IPS DF 6.9 (cell line): ENCODE measurements around the gene SIRT2.
A peak's percentile ranks its signal among the peaks of the same experiment; 100 is the strongest.
"Not testable (repeated sequence)": the region's sequence is repeated elsewhere in the genome, so short reads cannot be mapped to it uniquely, and the experiment has no call there.

Source experiments
- DNase-seq: peaks from one replicate; pipeline ENCODE4 v3.0.0-alpha.2; 2013; ENCODE audit warnings: low read depth, low spot score
- H3K27ac ChIP-seq: one replicate; pipeline ENCODE4 v1.5.1; 2013; ENCODE audit warnings: low read length, control low read depth
- H3K27me3 ChIP-seq: 2 replicates; pipeline ENCODE4 v1.6.1; 2013; ENCODE audit warnings: mild to moderate bottlenecking, low read length; ENCODE audit not compliant: control insufficient read depth, insufficient read depth
- H3K36me3 ChIP-seq: 2 replicates; pipeline ENCODE4 v1.6.1; 2013; ENCODE audit warnings: low read length; ENCODE audit not compliant: control insufficient read depth, insufficient read depth
- H3K4me1 ChIP-seq: 2 replicates; pipeline ENCODE4 v1.6.1; 2013; ENCODE audit warnings: low read length; ENCODE audit not compliant: control insufficient read depth, insufficient read depth
- H3K4me3 ChIP-seq: 2 replicates; pipeline ENCODE4 v1.5.1; 2013; ENCODE audit warnings: mild to moderate bottlenecking, low read length
- H3K9me3 ChIP-seq: 2 replicates; pipeline ENCODE4 v1.6.1; 2013; ENCODE audit warnings: low read length, inconsistent platforms; ENCODE audit not compliant: control insufficient read depth, insufficient read depth
- WGBS: extraction: QIAGEN DNeasy Blood & Tissue Kit; methylation state at CpG from one replicate; pipeline ENCODE4 v1.1.7; 2013; ENCODE audit warnings: mixed read lengths, missing lambda C conversion rate; ENCODE audit not compliant: insufficient read length, insufficient coverage; 5-methylcytosine and 5-hydroxymethylcytosine counted together

The SIRT2 gene

DNA sequence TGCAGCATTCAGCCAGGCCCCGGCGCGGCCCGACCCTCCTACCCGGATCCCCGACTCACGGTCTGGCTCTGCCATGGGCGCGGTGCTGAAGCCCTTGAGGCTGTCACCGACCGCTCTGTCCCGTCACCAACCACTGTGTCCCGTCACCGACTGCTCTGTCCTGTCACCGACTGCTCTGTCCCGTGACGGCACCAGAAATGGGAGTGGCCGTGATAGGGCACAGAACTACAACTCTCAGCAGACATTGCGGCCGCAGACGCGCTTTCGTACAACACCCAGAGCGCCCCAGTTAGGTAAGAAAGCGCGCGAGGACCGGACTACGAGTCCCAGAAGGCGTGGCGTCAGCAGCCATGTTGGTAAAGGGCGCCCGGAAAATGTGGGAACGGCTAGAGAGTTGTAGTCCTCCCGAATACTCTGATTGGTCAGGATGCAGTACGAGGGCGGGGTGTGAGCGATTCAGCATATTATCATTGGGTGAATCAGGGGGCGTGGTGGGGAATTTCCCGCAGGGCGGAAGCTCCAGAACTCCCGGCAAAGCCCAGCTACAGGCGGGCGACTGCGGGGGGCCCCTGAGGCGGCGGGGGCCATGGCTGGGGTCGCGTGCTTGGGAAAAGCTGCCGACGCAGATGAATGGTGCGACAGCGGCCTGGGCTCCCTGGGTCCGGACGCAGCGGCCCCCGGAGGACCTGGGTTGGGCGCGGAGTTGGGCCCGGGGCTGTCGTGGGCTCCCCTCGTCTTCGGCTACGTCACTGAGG lies at the start of gene SIRT2, which contains the start of gene NFKBIB:
SIRT2 (minus strand) TSS at position 172 of the 755 bp plus-strand sequence; CDS start at position 75, 97 bp downstream.
NFKBIB (plus strand) TSS at position 523 of the 755 bp plus-strand sequence; CDS start at position 587, 64 bp downstream.
- DNase-seq: peak; percentile 99
- no CpG with 5 or more reads among the region's 64 CpGs for WGBS
- no peaks in the 10 kb centered on the region for H3K27me3 ChIP-seq
- no peaks in the 10 kb centered on the region for H3K9me3 ChIP-seq
- H3K4me3 ChIP-seq: peak within 1 kb of the TSS; percentile 82; the same call in 1 of the 2 replicates
- no peaks in the 10 kb centered on the region; the same call in 1 of the 2 replicates for H3K36me3 ChIP-seq
- H3K4me1 ChIP-seq: no peaks in the 10 kb centered on the region
- no peak within 1 kb of the TSS for H3K27ac ChIP-seq

DNA sequence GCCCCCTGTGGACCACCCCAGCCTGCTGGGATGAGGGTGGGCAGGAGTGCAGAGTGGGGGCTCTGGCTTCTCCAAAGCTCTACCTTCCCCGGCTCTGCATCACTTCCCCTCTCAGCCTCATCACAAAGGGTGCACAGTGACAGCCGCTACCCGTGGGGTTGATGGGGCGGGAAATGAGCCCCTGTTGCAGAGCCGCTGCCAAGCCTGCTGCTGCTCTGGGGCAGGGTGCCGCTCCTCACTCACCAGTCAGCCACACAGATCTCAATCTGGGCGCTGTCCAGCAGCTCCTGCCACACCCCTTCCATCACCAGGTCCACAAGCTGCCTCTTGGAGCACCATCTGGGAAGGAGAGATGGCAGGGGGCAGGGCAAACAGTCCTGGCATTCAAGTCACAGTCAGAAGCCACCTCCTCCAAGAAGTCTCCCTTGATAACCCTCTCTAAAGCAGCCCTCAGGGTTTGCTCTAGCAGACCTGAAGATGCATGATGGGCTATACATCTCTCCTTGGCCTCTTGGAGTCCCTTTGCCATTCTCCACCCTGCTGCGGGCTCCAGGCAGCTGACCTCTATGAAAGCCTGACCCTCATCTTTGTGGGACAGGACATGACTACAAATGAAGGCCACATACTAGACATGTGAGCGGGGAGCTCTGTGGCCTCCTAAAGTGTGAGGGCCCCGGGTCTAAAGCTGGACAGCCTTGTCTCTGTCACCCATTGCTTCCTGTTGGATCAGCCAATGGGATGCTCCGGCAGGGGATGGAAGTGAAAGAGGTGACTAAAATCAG lies 47.0 kb upstream of the SIRT2 start:
- no peaks in the 10 kb centered on the region for H3K27me3 ChIP-seq
- no peak overlapping the region for H3K4me3 ChIP-seq
- no peak for DNase-seq
- H3K9me3 ChIP-seq: no peaks in the 10 kb centered on the region
- H3K36me3 ChIP-seq: peaks cover 3% of the 10 kb centered on the region
- H3K4me1 ChIP-seq: peaks cover 8% of the 10 kb centered on the region
- WGBS: no CpG with 5 or more reads among the region's 11 CpGs
- no peak overlapping the region for H3K27ac ChIP-seq

DNA sequence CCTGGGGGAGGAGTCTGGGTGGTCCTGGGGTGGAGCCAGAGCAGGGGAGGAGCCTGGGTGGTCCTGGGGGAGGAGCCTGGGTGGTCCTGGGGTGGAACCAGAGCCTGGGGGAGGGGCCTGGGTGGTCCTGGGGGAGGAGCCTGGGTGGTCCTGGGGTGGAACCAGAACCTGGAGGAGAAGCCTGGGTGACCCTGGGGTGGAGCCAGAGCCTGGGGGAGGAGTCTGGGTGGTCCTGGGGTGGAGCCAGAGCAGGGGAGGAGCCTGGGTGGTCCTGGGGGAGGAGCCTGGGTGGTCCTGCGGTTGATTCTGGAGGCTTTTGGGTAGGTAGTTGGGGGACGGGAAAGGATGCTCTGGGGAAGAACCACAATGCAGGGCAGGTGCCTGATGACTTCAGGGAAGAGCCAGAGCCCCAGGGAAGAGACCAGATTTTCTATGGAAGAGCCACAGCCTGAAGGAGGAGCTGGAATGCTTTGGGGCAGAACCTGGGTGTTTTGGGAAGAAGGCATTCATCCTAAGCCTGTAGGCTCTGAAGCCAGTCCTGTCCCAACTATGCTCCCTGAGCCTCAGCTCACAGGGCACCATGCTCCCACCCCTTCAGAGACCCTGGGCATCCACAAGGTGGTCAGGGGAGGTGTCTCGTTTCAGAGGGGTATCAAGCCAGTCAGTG lies 46.3 kb upstream of the SIRT2 start:
- no peak overlapping the region for H3K27ac ChIP-seq
- no peak for DNase-seq
- no peak overlapping the region for H3K4me3 ChIP-seq
- peaks cover 3% of the 10 kb centered on the region for H3K36me3 ChIP-seq
- no peaks in the 10 kb centered on the region for H3K27me3 ChIP-seq
- H3K9me3 ChIP-seq: no peaks in the 10 kb centered on the region
- peaks cover 8% of the 10 kb centered on the region for H3K4me1 ChIP-seq
- WGBS: no CpG with 5 or more reads among the region's 3 CpGs

DNA sequence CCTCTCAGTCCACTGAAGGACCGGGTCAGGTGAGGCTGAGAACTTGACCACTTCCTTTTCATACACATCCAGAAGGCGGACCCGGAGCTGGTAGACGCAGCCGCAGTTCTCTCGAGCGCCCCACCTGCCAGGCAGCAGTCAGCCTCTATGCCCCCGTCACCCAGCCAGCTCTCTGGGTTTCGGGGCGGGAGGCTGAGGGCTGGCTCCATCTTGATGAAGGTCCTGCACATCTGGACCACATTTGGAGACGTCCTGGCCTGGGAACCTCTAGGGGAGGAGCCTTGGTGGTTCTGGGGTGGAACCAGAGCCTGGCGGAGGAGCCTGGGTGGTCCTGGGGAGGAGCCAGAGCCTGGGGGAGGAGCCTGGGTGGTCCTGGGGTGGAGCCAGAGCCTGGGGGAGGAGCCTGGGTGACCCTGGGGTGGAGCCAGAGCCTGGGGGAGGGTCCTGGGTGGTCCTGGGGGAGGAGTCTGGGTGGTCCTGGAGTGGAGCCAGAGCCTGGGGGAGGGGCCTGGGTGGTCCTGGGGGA lies 45.6 kb upstream of the SIRT2 start:
- WGBS: no CpG with 5 or more reads among the region's 12 CpGs
- no peaks in the 10 kb centered on the region for H3K9me3 ChIP-seq
- H3K27me3 ChIP-seq: no peaks in the 10 kb centered on the region
- H3K36me3 ChIP-seq: peaks cover 3% of the 10 kb centered on the region
- DNase-seq: no peak
- no peak overlapping the region for H3K27ac ChIP-seq
- H3K4me3 ChIP-seq: no peak overlapping the region
- peaks cover 4% of the 10 kb centered on the region for H3K4me1 ChIP-seq

DNA sequence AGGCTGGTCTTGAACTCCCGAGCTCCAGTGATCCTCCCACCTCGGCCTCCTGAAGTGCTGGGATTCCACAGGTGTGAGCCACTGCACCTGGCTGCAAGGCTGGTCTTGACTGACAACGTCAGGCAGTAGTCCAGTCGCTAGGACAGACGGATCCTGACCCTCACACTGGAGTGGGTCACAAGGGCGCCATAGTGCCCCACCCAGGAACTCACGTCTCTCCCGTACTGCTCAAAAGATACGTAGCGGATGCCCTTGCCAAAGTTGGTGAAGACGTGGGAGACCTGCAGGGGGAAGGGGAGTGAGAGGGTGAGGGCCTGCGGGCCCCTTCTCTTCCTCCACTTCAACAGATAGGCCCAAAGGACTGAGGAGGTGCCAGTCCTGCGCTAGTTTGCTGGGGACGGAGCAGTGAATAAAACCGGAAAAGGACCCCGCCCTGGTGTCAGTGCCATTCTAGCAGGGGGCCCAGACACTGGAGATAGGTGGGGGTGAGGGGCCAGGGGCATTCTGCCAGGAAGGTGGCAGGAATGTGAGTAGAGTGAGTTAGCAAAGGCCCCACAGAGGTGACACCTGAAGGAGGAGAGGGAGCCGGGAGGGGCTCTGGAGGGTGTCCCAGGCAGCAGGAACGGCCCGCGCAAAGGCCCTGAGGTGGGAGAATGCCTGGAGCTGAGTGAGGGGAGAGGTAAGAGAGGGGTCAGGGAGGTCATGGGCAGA lies 43.2 kb upstream of the SIRT2 start:
- no CpG with 5 or more reads among the region's 20 CpGs for WGBS
- peaks cover 2% of the 10 kb centered on the region; the same call in 1 of the 2 replicates for H3K4me1 ChIP-seq
- no peaks in the 10 kb centered on the region for H3K9me3 ChIP-seq
- no peak overlapping the region for H3K27ac ChIP-seq
- H3K36me3 ChIP-seq: peaks cover 3% of the 10 kb centered on the region
- no peaks in the 10 kb centered on the region for H3K27me3 ChIP-seq
- no peak for DNase-seq
- no peak overlapping the region for H3K4me3 ChIP-seq

DNA sequence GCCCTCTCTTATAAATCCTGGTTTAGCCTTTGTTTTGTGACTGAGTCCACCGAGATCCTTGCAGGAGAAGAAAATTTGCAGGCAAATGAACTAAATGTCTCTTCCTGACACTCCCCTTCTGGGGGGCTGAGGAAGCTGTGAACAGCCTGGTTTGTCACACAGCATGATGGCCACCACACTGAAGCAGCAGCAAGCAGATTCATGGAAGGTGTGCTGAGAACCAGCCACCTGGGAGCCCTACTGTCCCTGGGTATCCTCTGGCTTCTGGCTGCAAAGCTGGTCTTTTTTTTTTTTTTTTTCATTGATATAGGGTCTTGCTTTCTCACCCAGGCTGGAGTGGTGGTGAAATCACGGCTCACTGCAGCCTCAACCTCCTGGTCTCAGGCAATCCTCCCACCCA lies 42.6 kb upstream of the SIRT2 start:
- no CpG with 5 or more reads among the region's 2 CpGs for WGBS

DNA sequence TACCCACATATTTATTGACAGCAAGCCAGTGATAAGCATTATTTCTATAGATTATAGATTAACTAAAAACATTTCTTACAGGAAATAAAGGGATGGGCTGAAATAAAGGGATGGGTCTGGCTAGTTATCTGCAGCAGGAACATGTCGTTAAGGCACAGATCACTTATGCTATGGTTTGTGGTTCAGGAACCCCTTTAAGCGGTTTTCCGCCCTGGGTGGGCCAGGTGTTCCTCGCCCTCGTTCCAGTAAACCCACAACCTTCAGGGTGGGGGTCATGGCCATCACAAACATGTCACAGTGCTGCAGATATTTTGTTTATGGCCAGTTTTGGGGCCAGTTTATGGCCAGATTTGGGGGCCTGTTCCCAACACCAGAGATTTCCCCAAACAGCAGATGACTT lies 42.0 kb upstream of the SIRT2 start:
- H3K9me3 ChIP-seq, DNase-seq, H3K36me3 ChIP-seq, H3K4me1 ChIP-seq, H3K27me3 ChIP-seq, H3K27ac ChIP-seq, H3K4me3 ChIP-seq: not testable (repeated sequence)
- no CpG with 5 or more reads among the region's 5 CpGs for WGBS

More for the DNA sequence above, 42.6 kb upstream of the SIRT2 start:
- Histone ChIP-seq H3K4me1 (peaks cover 2% of the 10 kb centered on the region; the same call in 1 of the 2 replicates), H3K27ac (no peak overlapping the region), H3K27me3 (no peaks in the 10 kb centered on the region), H3K4me3 (no peak overlapping the region), H3K9me3 (no peaks in the 10 kb centered on the region), H3K36me3 (peaks cover 3% of the 10 kb centered on the region)
- no peak for DNase-seq

DNA sequence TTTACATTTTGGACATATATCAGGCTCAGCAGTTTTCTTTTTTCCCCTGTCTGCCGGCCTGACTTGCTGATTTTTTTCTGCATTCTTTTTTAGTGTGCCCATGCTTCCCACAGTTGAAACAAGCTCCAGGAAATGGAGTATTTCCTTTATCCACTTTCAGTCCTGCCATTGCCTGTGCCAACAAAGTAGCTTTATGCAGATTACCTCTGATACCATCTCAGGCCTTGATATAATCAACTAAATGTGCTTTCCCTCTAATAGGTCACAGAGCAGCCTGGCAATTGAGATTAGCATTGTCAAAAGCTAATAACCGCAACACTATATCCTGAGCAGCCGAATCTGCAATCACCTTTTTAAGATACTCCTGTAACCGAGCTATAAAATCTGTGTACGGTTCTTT lies 40.5 kb upstream of the SIRT2 start:
- Histone ChIP-seq H3K36me3 (peaks cover 2% of the 10 kb centered on the region), H3K4me3 (no peak overlapping the region), H3K27ac (no peak overlapping the region), H3K4me1 (peaks cover 2% of the 10 kb centered on the region; the same call in 1 of the 2 replicates), H3K9me3 (no peaks in the 10 kb centered on the region; the same call in 1 of the 2 replicates), H3K27me3 (no peaks in the 10 kb centered on the region)
- DNase-seq: no peak
- no CpG with 5 or more reads among the region's 5 CpGs for WGBS

DNA sequence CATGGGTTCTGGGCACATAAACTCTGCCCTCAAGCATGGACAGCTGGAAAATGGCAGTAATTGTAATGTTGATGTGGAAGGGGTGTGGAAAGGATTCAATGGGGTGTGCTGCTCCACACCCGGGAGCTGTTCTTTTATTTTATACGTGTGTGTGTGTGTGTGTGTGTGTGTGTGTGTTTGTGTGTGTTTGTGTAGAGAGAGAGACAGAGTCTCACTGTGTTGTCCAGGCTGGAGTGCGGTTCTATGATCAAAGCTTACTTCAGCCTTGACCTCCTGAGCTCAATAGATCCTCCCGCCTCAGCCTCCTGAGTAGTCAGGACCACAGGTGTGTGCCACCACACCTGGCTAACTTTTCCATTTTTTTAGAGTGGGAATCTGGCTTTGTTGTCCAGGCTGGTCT lies 34.1 kb upstream of the SIRT2 start:
- Histone ChIP-seq H3K9me3 (no peaks in the 10 kb centered on the region; the same call in 1 of the 2 replicates), H3K36me3 (peaks cover 12% of the 10 kb centered on the region), H3K4me1 (no peaks in the 10 kb centered on the region; the same call in 1 of the 2 replicates), H3K27ac (no peak overlapping the region), H3K27me3 (no peaks in the 10 kb centered on the region), H3K4me3 (no peak overlapping the region)
- DNase-seq: no peak
- no CpG with 5 or more reads among the region's 4 CpGs for WGBS
